Neural cell (in vitro differentiated cells): ENCODE results near the gene TMEM131.

ENCODE experiments used
- CTCF ChIP-seq: fragments of 450-650 bp; IDR thresholded peaks from 2 replicates; pipeline ENCODE4 v1.5.1; 2014; ENCODE audit warnings: antibody characterized with exemption, mild to moderate bottlenecking, moderate library complexity; ENCODE audit not compliant: poor library complexity, severe bottlenecking
- POLR2AphosphoS5 ChIP-seq: IDR thresholded peaks from 2 replicates; pipeline ENCODE4 v1.6.1; 2012
- TAF1 ChIP-seq: IDR thresholded peaks from 2 replicates; pipeline ENCODE4 v1.6.1; 2012; ENCODE audit warnings: low read depth

GRCh38 chr2:97992836-97993825 lies 2.6 kb downstream of the TMEM131 start:
- TF ChIP-seq TAF1 (no peak), CTCF (no peak), POLR2AphosphoS5 (no peak)
